K562 (cell line): Measurements from ENCODE around the gene SYNGR4. TPM values are rescaled to one million over a fixed set of nuclear protein-coding genes. Genes with fewer than 3 reads are reported as not detected.

Experiments used
- GTF2E2 ChIP-seq: fragments of 200-800 bp; sonication (Bioruptor generic); IDR thresholded peaks from 2 replicates; pipeline ENCODE4 v1.6.1; 2016; ENCODE audit warnings: missing genetic modification characterization, missing compliant biosample characterization
- HCFC1 ChIP-seq: IDR thresholded peaks from 2 replicates; pipeline ENCODE4 v1.6.1; 2012; ENCODE audit warnings: low read depth, low read length, improper control_type of control experiment
- HMG20A ChIP-seq: fragments of 450-650 bp; formaldehyde crosslinking; conservative IDR thresholded peaks from 2 replicates; pipeline ENCODE4 v1.4.0; 2020; ENCODE audit warnings: mild to moderate bottlenecking, mixed read lengths
- POU5F1 ChIP-seq: fragments of 150-350 bp; IDR thresholded peaks from 2 replicates; pipeline ENCODE4 v1.6.1; 2014; ENCODE audit warnings: borderline replicate concordance, low read length, low read depth, mild to moderate bottlenecking; ENCODE audit not compliant: partially characterized antibody
- RAD21 ChIP-seq, 2 experiments: fragments of 250-450 bp in 1 of 2; fragments of 450-650 bp in 1 of 2; sonication (Bioruptor Pico) in 1 of 2; formaldehyde crosslinking in 1 of 2; IDR thresholded peaks in 1 of 2; conservative IDR thresholded peaks in 1 of 2; 2 replicates each; pipeline versions ENCODE4 v1.4.0 to v1.8.0; 2020 to 2022; ENCODE audit warnings: mild to moderate bottlenecking in 2 of 2, moderate library complexity in 1 of 2
- ZEB2 ChIP-seq: fragments of 450-650 bp; IDR thresholded peaks from 2 replicates; pipeline ENCODE4 v1.6.1; 2016
- ZNF507 ChIP-seq: conservative IDR thresholded peaks from 2 replicates; pipeline ENCODE4 v1.6.1; 2017; ENCODE audit warnings: missing genetic modification characterization, missing compliant biosample characterization
- polyA plus RNA-seq, 8 experiments: library from polyadenylated mRNA; depleted of rRNA in 4 of 8; stranded (reverse) in 5 of 8; unstranded in 3 of 8; fragments of >200 nt; fragmentation: Nextera tagmentation in 2 of 8; fragmentation: Illumina TruSeq in 1 of 8; extraction: Ambion mirVana in 2 of 8; extraction: Trizol in 1 of 8; gene quantifications; 2 replicates each; pipeline versions ENCODE4 v1.2.1 to v1.2.3, GENCODE V29; 2011 to 2014; ENCODE audit warnings: inconsistent platforms in 1 of 8, missing spikeins in 1 of 8
- total RNA-seq, 7 experiments: library from RNA; depleted of rRNA in 6 of 7; stranded (reverse); fragments of >200 nt in 6 of 7; fragmentation: Illumina TruSeq in 2 of 7; extraction: Trizol in 2 of 7; gene quantifications; 2 replicates each; pipeline versions ENCODE4 v1.2.1 to v1.2.3, GENCODE V29; 2011 to 2021; ENCODE audit warnings: low replicate concordance in 1 of 7
- TF ChIP-seq, protein P1 (sequence below): fragments of 250-450 bp; sonication (Bioruptor Pico); IDR thresholded peaks from 2 replicates; pipeline ENCODE4 v1.4.0; 2020; ENCODE audit warnings: mild to moderate bottlenecking
- TF ChIP-seq, protein P2 (sequence below): fragments of 450-650 bp; IDR thresholded peaks from 2 replicates; pipeline ENCODE4 v1.6.1; 2014; ENCODE audit warnings: low read depth, mild to moderate bottlenecking, moderate library complexity, borderline replicate concordance
- TF ChIP-seq, protein P3 (sequence below): fragments of 450-650 bp; IDR thresholded peaks from 2 replicates; pipeline ENCODE4 v1.7.1; 2018; ENCODE audit warnings: mild to moderate bottlenecking, low read depth; ENCODE audit not compliant: partially characterized antibody
- TF ChIP-seq, protein P4 (sequence below): fragments of 450-650 bp; formaldehyde crosslinking; IDR thresholded peaks from 2 replicates; pipeline ENCODE4 v1.4.0; 2020; ENCODE audit warnings: mild to moderate bottlenecking, mixed read lengths
- TF ChIP-seq, protein P5 (sequence below): sonication (generic); formaldehyde crosslinking; IDR thresholded peaks from 2 replicates; pipeline ENCODE4 v1.8.1; 2023; ENCODE audit warnings: mild to moderate bottlenecking, missing genetic modification reagents
- TF ChIP-seq, protein P6 (sequence below): sonication (generic); formaldehyde crosslinking; IDR thresholded peaks from 2 replicates; pipeline ENCODE4 v1.8.0; 2023; ENCODE audit warnings: mild to moderate bottlenecking, missing genetic modification reagents

Gene SYNGR4
- total and polyA plus RNA-seq, 9 of the 15 experiments (the other 6 are each of a cell fraction or from before 2014, with no cell fraction given): 0.07 to 0.14 TPM; not detected in 7

DNA sequence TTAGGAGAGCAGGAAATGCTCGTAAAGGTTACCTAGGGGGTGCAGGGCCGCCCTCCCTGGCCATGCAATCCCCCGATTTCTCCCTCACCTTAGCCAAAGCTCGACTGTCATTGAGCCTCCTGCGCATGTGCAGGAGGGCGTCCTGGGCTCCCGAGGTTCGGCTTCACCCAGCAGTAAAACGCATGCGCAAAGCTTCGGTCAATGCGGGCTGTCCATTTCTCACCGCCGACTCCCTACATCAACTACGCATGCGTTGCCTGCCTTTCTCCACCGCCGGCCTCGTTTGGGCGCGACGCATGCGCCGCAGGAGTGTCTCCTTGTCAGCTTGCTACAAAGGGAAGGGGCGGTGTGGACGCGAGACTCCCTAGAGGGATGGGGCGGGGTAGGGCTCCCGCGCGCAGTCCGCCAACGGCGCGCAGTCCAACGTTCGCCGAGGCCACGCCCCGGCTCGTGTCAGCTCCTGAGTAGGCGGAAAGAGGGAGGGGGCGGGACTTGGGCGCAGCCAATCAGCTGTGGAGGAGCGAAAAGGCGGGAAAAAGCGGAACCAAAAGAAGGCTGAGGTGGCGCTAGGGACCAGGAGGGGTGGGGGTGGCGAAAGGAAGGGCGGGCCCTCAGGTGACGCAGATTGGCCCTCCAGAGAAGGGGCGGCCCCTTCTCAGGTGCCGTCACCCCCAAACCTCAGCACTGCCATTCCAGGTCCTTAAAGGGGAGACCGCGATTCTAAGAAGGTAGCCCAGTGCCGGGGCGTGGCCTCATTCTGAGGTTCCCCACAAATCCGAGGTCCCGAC, at the start of gene SYNGR4, which contains the start of gene TMEM143 (continued):
- TF ChIP-seq RAD21 (CRISPR knock-in tag; conservative IDR thresholded peaks at IDR 0.05 in 1 of 2, IDR thresholded peaks at IDR 0.05 in 1 of 2) (no peak), HMG20A (CRISPR knock-in tag) (no peak), GTF2E2 (tag) (no peak), POU5F1 (peak; percentile 52), ZNF507 (tag) (no peak), ZEB2 (peak; percentile 36; the same call in 1 of the 2 replicates), HCFC1 (peak; percentile 70)
- TF ChIP-seq, protein P1, sequence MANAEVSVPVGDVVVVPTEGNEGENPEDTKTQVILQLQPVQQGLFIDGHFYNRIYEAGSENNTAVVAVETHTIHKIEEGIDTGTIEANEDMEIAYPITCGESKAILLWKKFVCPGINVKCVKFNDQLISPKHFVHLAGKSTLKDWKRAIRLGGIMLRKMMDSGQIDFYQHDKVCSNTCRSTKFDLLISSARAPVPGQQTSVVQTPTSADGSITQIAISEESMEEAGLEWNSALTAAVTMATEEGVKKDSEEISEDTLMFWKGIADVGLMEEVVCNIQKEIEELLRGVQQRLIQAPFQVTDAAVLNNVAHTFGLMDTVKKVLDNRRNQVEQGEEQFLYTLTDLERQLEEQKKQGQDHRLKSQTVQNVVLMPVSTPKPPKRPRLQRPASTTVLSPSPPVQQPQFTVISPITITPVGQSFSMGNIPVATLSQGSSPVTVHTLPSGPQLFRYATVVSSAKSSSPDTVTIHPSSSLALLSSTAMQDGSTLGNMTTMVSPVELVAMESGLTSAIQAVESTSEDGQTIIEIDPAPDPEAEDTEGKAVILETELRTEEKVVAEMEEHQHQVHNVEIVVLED (CRISPR knock-in tag): peak; percentile 68
- TF ChIP-seq, protein P2, sequence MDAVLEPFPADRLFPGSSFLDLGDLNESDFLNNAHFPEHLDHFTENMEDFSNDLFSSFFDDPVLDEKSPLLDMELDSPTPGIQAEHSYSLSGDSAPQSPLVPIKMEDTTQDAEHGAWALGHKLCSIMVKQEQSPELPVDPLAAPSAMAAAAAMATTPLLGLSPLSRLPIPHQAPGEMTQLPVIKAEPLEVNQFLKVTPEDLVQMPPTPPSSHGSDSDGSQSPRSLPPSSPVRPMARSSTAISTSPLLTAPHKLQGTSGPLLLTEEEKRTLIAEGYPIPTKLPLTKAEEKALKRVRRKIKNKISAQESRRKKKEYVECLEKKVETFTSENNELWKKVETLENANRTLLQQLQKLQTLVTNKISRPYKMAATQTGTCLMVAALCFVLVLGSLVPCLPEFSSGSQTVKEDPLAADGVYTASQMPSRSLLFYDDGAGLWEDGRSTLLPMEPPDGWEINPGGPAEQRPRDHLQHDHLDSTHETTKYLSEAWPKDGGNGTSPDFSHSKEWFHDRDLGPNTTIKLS: peak; percentile 77
- TF ChIP-seq, protein P3, sequence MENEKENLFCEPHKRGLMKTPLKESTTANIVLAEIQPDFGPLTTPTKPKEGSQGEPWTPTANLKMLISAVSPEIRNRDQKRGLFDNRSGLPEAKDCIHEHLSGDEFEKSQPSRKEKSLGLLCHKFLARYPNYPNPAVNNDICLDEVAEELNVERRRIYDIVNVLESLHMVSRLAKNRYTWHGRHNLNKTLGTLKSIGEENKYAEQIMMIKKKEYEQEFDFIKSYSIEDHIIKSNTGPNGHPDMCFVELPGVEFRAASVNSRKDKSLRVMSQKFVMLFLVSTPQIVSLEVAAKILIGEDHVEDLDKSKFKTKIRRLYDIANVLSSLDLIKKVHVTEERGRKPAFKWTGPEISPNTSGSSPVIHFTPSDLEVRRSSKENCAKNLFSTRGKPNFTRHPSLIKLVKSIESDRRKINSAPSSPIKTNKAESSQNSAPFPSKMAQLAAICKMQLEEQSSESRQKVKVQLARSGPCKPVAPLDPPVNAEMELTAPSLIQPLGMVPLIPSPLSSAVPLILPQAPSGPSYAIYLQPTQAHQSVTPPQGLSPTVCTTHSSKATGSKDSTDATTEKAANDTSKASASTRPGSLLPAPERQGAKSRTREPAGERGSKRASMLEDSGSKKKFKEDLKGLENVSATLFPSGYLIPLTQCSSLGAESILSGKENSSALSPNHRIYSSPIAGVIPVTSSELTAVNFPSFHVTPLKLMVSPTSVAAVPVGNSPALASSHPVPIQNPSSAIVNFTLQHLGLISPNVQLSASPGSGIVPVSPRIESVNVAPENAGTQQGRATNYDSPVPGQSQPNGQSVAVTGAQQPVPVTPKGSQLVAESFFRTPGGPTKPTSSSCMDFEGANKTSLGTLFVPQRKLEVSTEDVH: peak; percentile 99
- TF ChIP-seq, protein P4, sequence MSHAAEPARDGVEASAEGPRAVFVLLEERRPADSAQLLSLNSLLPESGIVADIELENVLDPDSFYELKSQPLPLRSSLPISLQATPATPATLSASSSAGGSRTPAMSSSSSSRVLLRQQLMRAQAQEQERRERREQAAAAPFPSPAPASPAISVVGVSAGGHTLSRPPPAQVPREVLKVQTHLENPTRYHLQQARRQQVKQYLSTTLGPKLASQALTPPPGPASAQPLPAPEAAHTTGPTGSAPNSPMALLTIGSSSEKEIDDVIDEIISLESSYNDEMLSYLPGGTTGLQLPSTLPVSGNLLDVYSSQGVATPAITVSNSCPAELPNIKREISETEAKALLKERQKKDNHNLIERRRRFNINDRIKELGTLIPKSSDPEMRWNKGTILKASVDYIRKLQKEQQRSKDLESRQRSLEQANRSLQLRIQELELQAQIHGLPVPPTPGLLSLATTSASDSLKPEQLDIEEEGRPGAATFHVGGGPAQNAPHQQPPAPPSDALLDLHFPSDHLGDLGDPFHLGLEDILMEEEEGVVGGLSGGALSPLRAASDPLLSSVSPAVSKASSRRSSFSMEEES (CRISPR knock-in tag): no peak
- TF ChIP-seq, protein P5, sequence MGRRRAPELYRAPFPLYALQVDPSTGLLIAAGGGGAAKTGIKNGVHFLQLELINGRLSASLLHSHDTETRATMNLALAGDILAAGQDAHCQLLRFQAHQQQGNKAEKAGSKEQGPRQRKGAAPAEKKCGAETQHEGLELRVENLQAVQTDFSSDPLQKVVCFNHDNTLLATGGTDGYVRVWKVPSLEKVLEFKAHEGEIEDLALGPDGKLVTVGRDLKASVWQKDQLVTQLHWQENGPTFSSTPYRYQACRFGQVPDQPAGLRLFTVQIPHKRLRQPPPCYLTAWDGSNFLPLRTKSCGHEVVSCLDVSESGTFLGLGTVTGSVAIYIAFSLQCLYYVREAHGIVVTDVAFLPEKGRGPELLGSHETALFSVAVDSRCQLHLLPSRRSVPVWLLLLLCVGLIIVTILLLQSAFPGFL: no peak
- TF ChIP-seq, protein P6, sequence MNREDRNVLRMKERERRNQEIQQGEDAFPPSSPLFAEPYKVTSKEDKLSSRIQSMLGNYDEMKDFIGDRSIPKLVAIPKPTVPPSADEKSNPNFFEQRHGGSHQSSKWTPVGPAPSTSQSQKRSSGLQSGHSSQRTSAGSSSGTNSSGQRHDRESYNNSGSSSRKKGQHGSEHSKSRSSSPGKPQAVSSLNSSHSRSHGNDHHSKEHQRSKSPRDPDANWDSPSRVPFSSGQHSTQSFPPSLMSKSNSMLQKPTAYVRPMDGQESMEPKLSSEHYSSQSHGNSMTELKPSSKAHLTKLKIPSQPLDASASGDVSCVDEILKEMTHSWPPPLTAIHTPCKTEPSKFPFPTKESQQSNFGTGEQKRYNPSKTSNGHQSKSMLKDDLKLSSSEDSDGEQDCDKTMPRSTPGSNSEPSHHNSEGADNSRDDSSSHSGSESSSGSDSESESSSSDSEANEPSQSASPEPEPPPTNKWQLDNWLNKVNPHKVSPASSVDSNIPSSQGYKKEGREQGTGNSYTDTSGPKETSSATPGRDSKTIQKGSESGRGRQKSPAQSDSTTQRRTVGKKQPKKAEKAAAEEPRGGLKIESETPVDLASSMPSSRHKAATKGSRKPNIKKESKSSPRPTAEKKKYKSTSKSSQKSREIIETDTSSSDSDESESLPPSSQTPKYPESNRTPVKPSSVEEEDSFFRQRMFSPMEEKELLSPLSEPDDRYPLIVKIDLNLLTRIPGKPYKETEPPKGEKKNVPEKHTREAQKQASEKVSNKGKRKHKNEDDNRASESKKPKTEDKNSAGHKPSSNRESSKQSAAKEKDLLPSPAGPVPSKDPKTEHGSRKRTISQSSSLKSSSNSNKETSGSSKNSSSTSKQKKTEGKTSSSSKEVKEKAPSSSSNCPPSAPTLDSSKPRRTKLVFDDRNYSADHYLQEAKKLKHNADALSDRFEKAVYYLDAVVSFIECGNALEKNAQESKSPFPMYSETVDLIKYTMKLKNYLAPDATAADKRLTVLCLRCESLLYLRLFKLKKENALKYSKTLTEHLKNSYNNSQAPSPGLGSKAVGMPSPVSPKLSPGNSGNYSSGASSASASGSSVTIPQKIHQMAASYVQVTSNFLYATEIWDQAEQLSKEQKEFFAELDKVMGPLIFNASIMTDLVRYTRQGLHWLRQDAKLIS (CRISPR knock-in tag): no peak
